OCI-LY3 (cell line): Measurements from ENCODE around the gene BAIAP2.

Experiments
- CTCF ChIP-seq: fragments of 200-600, 300-600 bp; sonication (generic); IDR thresholded peaks from 2 replicates; pipeline ENCODE4 v1.5.1; 2014; ENCODE audit warnings: antibody characterized with exemption, low read length, low read depth
- EZH2phosphoT487 ChIP-seq: fragments of 200-600 bp; shearing (Covaris generic); IDR thresholded peaks from 2 replicates; pipeline ENCODE4 v1.6.1; 2018; ENCODE audit warnings: antibody characterized with exemption, mixed run types, low read depth

- TF ChIP-seq CTCF (no peak), EZH2phosphoT487 (no peak)
Observed at GRCh38 chr17:81161536-81161935, 126.6 kb downstream of the BAIAP2 start.
